ENCODE results near the gene SEMA7A.

Gene SEMA7A

DNA sequence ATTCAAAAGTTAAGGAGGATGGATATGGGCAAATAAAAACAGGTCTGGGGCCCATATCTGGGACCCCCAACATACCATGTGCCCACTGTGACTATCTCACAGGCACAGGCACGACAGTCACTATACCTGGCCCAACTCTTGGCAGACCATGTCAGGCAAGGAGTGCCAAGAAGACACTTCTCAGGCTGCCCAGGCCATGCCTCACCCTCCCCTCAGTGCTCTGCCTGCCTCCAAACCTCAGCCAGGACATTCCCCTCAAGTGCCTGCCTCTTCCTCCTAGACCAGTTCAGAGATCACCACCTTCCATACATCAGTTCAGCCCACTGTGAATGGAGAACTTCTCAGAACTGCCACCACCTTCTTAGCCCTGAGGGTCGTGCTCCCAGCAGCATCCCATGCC is 4.4 kb upstream of the SEMA7A start:
- Histone ChIP-seq H3K9me3 (ENCODE audit: low read length) (no peaks in the 10 kb centered on the region), H3K4me3 (ENCODE audit: low read depth, low read length, poor library complexity, severe bottlenecking) (no peak overlapping the region), H4K20me1 (ENCODE audit: insufficient read depth, low read length) (no peaks in the 10 kb centered on the region), H3K4me2 (ENCODE audit: low read length) (no peak overlapping the region), H3K9ac (ENCODE audit: low read length) (no peak overlapping the region), H3K27me3 (ENCODE audit: insufficient read depth, low read length) (no peaks in the 10 kb centered on the region), H3K4me1 (ENCODE audit: insufficient read depth, low read length, severe bottlenecking) (peaks cover 4% of the 10 kb centered on the region), H2AFZ (ENCODE audit: low read length) (no peak overlapping the region), H3K36me3 (ENCODE audit: insufficient read depth, low read length) (no peaks in the 10 kb centered on the region), H3K27ac (ENCODE audit: low read depth, low read length, poor library complexity, severe bottlenecking) (no peak overlapping the region), H3F3A (ENCODE audit: insufficient read depth, low read length) (no peaks in the 10 kb centered on the region), H3K9me2 (ENCODE audit: low read depth, low read length) (no peaks in the 10 kb centered on the region), H3K79me2 (ENCODE audit: insufficient read depth, low read length) (no peaks in the 10 kb centered on the region)
- TF ChIP-seq EZH2 (IDR thresholded peaks at IDR 0.05; ENCODE audit: borderline replicate concordance, low read length) = no peak
- TF ChIP-seq, protein P1, sequence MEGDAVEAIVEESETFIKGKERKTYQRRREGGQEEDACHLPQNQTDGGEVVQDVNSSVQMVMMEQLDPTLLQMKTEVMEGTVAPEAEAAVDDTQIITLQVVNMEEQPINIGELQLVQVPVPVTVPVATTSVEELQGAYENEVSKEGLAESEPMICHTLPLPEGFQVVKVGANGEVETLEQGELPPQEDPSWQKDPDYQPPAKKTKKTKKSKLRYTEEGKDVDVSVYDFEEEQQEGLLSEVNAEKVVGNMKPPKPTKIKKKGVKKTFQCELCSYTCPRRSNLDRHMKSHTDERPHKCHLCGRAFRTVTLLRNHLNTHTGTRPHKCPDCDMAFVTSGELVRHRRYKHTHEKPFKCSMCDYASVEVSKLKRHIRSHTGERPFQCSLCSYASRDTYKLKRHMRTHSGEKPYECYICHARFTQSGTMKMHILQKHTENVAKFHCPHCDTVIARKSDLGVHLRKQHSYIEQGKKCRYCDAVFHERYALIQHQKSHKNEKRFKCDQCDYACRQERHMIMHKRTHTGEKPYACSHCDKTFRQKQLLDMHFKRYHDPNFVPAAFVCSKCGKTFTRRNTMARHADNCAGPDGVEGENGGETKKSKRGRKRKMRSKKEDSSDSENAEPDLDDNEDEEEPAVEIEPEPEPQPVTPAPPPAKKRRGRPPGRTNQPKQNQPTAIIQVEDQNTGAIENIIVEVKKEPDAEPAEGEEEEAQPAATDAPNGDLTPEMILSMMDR (IDR thresholded peaks at IDR 0.05; ENCODE audit: low read length) = no peak

DNA sequence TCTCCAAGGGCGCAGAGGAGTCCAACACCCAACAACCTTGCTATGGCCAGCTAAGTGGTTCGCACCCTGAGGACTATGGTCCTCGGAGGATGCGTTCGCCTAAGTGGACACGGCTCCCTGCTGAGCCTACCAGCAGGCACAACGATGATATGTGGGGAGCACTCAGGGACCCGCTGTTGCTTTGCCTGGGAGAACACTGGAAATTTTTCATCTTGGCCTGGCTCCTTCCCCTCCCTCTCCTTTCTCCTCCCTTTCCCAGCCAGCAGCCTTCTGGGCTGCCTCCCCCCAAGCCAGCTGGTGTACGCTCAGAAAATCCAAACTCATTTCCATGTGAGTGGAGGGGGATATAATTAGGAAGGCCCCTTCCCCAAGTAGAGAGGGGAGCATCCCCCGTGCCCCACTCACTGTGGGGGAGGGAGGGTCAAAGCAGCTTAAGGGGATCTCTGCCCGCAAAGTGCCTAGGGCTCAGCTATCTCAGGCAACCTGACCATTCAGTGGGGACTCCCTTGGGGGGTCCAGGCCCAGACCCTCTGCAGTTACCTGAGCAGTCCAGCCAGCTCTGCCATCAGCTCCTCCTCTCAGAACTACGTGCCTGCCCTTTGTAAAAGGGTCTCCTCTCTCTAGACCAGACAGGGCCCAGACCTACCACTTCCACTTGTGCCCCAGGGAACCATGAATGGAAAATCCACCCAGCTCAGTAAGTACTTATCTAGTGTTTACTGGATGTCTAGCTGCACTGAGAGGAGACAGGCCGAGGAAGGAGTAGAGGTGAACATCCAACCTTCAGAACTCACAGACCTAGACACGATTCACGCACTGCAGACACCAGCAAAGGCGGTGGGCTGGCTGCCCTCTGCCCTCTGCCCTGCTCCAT is 742 bp upstream of the SEMA7A start:
- no peak overlapping the region for H3K27ac ChIP-seq (ENCODE audit: low read depth, low read length, poor library complexity, severe bottlenecking)
- H3K9ac ChIP-seq (ENCODE audit: low read length) = no peak overlapping the region

DNA sequence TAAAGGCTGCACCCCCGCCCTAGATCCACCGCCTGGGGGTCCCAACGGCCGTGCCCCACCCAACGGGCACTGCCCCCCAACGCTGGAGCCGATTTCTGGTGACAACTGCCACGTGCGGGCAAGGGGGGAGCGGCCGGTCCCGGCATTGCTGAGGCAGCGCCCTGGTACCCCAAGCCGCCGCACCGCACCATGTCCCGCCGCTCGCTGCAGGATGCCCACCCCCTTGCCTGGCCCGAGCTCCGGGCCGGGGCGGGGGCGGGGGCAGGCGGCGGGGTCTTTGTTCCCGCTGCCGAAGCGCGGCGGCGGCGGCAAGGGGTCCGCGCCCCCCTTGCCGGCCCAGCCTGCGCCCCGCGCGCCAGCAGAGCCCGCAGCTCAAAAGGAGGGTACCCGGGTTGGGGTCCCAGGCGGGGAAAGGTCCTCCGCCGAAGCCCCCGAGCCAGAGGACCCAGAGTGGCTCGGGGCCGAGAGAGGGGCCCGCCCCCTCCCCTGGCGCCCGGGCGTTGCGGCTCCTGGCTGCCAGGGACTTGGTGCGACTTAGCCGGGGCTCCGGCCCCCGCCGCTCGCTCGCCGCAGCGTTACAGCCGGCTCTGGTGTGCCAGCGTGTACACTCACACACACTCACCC is 678 bp downstream of the SEMA7A start:
- peak overlapping the region; percentile 89 for H3K4me2 ChIP-seq (ENCODE audit: low read length)
- no peak overlapping the region for H3K27ac ChIP-seq (ENCODE audit: low read depth, low read length, poor library complexity, severe bottlenecking)
- 0 out of 2 replicates have a peak, but pooled peaks cover 5% of the 10 kb centered on the region for H3K27me3 ChIP-seq (ENCODE audit: insufficient read depth, low read length)
- no peak overlapping the region for H2AFZ ChIP-seq (ENCODE audit: low read length)
- H3K9me2 ChIP-seq (ENCODE audit: low read depth, low read length) = no peaks in the 10 kb centered on the region
- TF ChIP-seq, protein P1 (IDR thresholded peaks at IDR 0.05; ENCODE audit: low read length) = no peak
- no peak for TF ChIP-seq EZH2 (IDR thresholded peaks at IDR 0.05; ENCODE audit: borderline replicate concordance, low read length)
- H4K20me1 ChIP-seq (ENCODE audit: insufficient read depth, low read length) = no peaks in the 10 kb centered on the region
- peak overlapping the region; percentile 50; the same call in 1 of the 2 replicates for H3K9ac ChIP-seq (ENCODE audit: low read length)
- H3F3A ChIP-seq (ENCODE audit: insufficient read depth, low read length) = no peaks in the 10 kb centered on the region
- H3K79me2 ChIP-seq (ENCODE audit: insufficient read depth, low read length) = no peaks in the 10 kb centered on the region
- no peaks in the 10 kb centered on the region for H3K36me3 ChIP-seq (ENCODE audit: insufficient read depth, low read length)
- no peaks in the 10 kb centered on the region for H3K9me3 ChIP-seq (ENCODE audit: low read length)
- peaks cover 8% of the 10 kb centered on the region for H3K4me1 ChIP-seq (ENCODE audit: insufficient read depth, low read length, severe bottlenecking)
- peak overlapping the region; percentile 65 for H3K4me3 ChIP-seq (ENCODE audit: low read depth, low read length, poor library complexity, severe bottlenecking)

More for the DNA sequence above, 742 bp upstream of the SEMA7A start:
- no peak overlapping the region for H2AFZ ChIP-seq (ENCODE audit: low read length)
- no peak for TF ChIP-seq EZH2 (IDR thresholded peaks at IDR 0.05; ENCODE audit: borderline replicate concordance, low read length)
- H3K4me3 ChIP-seq (ENCODE audit: low read depth, low read length, poor library complexity, severe bottlenecking) = peak overlapping the region; percentile 65
- H3K9me2 ChIP-seq (ENCODE audit: low read depth, low read length) = no peaks in the 10 kb centered on the region
- no peaks in the 10 kb centered on the region for H4K20me1 ChIP-seq (ENCODE audit: insufficient read depth, low read length)
- no peaks in the 10 kb centered on the region for H3F3A ChIP-seq (ENCODE audit: insufficient read depth, low read length)
- peak overlapping the region; percentile 89 for H3K4me2 ChIP-seq (ENCODE audit: low read length)
- 0 out of 2 replicates have a peak, but pooled peaks cover 5% of the 10 kb centered on the region for H3K27me3 ChIP-seq (ENCODE audit: insufficient read depth, low read length)
- no peaks in the 10 kb centered on the region for H3K79me2 ChIP-seq (ENCODE audit: insufficient read depth, low read length)
- no peaks in the 10 kb centered on the region for H3K9me3 ChIP-seq (ENCODE audit: low read length)
- no peaks in the 10 kb centered on the region for H3K36me3 ChIP-seq (ENCODE audit: insufficient read depth, low read length)
- peaks cover 8% of the 10 kb centered on the region for H3K4me1 ChIP-seq (ENCODE audit: insufficient read depth, low read length, severe bottlenecking)
